ENCODE measurements around the gene NTNG1. TPM values are rescaled to one million over a fixed set of nuclear protein-coding genes. Genes with fewer than 3 reads are reported as not detected.

Gene NTNG1
- total and polyA plus RNA-seq, 2 of the 4 experiments (the other 2 are of a cell fraction): 1.2 to 2.3 TPM

GRCh38 chr1:107220036-107220435, 79.2 kb downstream of the NTNG1 start:
- no peak overlapping the region for H3K23ac ChIP-seq (ENCODE audit: low read depth, low read length)
- H3K9ac ChIP-seq (ENCODE audit: low read depth, low read length): no peak overlapping the region
- no peak for DNase-seq
- BruUV-seq (replicated peaks): no TSS peak
- ChIA-PET POLR2A (ENCODE audit: unreplicated experiment) (no interaction called here), CTCF (no interaction called here)
- intact Hi-C loops (cut with micrococcal nuclease) (no loop called here), dilution Hi-C loops (cut with HindIII; ENCODE audit: low sequenced_read_pairs, unreplicated experiment) (no loop called here), in situ Hi-C loops (cut with MboI; ENCODE audit: low sequenced_read_pairs) (no loop called here)
- H3K14ac ChIP-seq (replicated peaks; ENCODE audit: low read depth, low read length): no peak overlapping the region
- H3K4me3 ChIP-seq (ENCODE audit: insufficient read depth, low read depth, low read length): no peak overlapping the region
- no peak overlapping the region for H4K91ac ChIP-seq (ENCODE audit: insufficient read depth, low read depth, low read length)
- H3K4me2 ChIP-seq (ENCODE audit: low read depth, low read length): no peak overlapping the region
- no peak for TF ChIP-seq FOS (IDR thresholded peaks at IDR 0.05; ENCODE audit: low read depth, low read length)
- no peak for TF ChIP-seq MAZ (IDR thresholded peaks at IDR 0.05; ENCODE audit: borderline replicate concordance, low read depth, low read length)
- TF ChIP-seq MAFK (IDR thresholded peaks at IDR 0.05; ENCODE audit: low read depth, low read length): no peak
- no peak for TF ChIP-seq RAD21 (IDR thresholded peaks at IDR 0.05; ENCODE audit: low read length)
- no peak for TF ChIP-seq CEBPB (IDR thresholded peaks at IDR 0.05; ENCODE audit: low read depth, low read length)
- no peak for TF ChIP-seq CHD1 (IDR thresholded peaks at IDR 0.05; ENCODE audit: low read depth, low read length)
- no peak for TF ChIP-seq NFE2L2 (IDR thresholded peaks at IDR 0.05; ENCODE audit: low read depth, low read length)
- TF ChIP-seq SMC3 (IDR thresholded peaks at IDR 0.05; ENCODE audit: low read depth, low read length): no peak
- TF ChIP-seq, protein P1, sequence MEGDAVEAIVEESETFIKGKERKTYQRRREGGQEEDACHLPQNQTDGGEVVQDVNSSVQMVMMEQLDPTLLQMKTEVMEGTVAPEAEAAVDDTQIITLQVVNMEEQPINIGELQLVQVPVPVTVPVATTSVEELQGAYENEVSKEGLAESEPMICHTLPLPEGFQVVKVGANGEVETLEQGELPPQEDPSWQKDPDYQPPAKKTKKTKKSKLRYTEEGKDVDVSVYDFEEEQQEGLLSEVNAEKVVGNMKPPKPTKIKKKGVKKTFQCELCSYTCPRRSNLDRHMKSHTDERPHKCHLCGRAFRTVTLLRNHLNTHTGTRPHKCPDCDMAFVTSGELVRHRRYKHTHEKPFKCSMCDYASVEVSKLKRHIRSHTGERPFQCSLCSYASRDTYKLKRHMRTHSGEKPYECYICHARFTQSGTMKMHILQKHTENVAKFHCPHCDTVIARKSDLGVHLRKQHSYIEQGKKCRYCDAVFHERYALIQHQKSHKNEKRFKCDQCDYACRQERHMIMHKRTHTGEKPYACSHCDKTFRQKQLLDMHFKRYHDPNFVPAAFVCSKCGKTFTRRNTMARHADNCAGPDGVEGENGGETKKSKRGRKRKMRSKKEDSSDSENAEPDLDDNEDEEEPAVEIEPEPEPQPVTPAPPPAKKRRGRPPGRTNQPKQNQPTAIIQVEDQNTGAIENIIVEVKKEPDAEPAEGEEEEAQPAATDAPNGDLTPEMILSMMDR (conservative IDR thresholded peaks at IDR 0.05; ENCODE audit: low read depth, low read length): no peak
- TF ChIP-seq MXI1 (IDR thresholded peaks at IDR 0.05; ENCODE audit: borderline replicate concordance, low read depth, low read length): no peak
- TF ChIP-seq, protein P2, sequence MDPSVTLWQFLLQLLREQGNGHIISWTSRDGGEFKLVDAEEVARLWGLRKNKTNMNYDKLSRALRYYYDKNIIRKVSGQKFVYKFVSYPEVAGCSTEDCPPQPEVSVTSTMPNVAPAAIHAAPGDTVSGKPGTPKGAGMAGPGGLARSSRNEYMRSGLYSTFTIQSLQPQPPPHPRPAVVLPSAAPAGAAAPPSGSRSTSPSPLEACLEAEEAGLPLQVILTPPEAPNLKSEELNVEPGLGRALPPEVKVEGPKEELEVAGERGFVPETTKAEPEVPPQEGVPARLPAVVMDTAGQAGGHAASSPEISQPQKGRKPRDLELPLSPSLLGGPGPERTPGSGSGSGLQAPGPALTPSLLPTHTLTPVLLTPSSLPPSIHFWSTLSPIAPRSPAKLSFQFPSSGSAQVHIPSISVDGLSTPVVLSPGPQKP (IDR thresholded peaks at IDR 0.05; ENCODE audit: borderline replicate concordance, low read depth, low read length): no peak
- TF ChIP-seq POLR2A (IDR thresholded peaks at IDR 0.05; ENCODE audit: low read depth, low read length): no peak
- TF ChIP-seq, protein P3, sequence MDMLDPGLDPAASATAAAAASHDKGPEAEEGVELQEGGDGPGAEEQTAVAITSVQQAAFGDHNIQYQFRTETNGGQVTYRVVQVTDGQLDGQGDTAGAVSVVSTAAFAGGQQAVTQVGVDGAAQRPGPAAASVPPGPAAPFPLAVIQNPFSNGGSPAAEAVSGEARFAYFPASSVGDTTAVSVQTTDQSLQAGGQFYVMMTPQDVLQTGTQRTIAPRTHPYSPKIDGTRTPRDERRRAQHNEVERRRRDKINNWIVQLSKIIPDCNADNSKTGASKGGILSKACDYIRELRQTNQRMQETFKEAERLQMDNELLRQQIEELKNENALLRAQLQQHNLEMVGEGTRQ (IDR thresholded peaks at IDR 0.05; ENCODE audit: low read depth, low read length): no peak
- TF ChIP-seq RFX5 (IDR thresholded peaks at IDR 0.05; ENCODE audit: low read depth, low read length): no peak
- TF ChIP-seq BHLHE40 (IDR thresholded peaks at IDR 0.05; ENCODE audit: low read depth, low read length): no peak
- no peak for TF ChIP-seq RCOR1 (IDR thresholded peaks at IDR 0.05; ENCODE audit: insufficient replicate concordance, low read length)
- H3K27me3 ChIP-seq (ENCODE audit: control insufficient read depth, insufficient read depth, low read length): no peaks in the 10 kb centered on the region
- H2AFZ ChIP-seq (replicated peaks; ENCODE audit: low read length, poor library complexity): no peak overlapping the region
- no CpG with 5 or more reads among the region's 1 CpG for WGBS, 2 experiments (ENCODE audit: extremely low coverage in 2 of 2, insufficient read length in 1 of 2)
- H4K8ac ChIP-seq (ENCODE audit: low read depth in 2 of 2, low read length in 2 of 2): no peak overlapping the region
- no peak for ATAC-seq (ENCODE audit: low read depth)
- no peak overlapping the region for H3K56ac ChIP-seq (ENCODE audit: extremely low read depth, insufficient read depth, low read length)
- H2AK9ac ChIP-seq (replicated peaks; ENCODE audit: low read depth, low read length, poor library complexity): no peak overlapping the region
- H4K20me1 ChIP-seq (ENCODE audit: insufficient read depth, low read length): no peaks in the 10 kb centered on the region
- H2AK5ac ChIP-seq (ENCODE audit: low read depth, low read length): no peak overlapping the region
- H3K4ac ChIP-seq (ENCODE audit: low read depth, low read length): no peak overlapping the region
- H3K27ac ChIP-seq (ENCODE audit: insufficient read depth, low read length): no peak overlapping the region
- no peak overlapping the region for H2BK120ac ChIP-seq (ENCODE audit: low read depth, low read length)
- no peak overlapping the region for H2BK20ac ChIP-seq (ENCODE audit: low read depth, low read length)
- H2BK15ac ChIP-seq (ENCODE audit: low read depth, low read length): no peak overlapping the region
- H3K9me1 ChIP-seq (ENCODE audit: insufficient read depth, low read length): no peaks in the 10 kb centered on the region
- no peaks in the 10 kb centered on the region for H3K4me1 ChIP-seq (ENCODE audit: control insufficient read depth, insufficient read depth, low read length)
- no peaks in the 10 kb centered on the region for H3K79me1 ChIP-seq (ENCODE audit: low read depth in 1 of 2, low read length in 2 of 2)
- no peak overlapping the region for H4K5ac ChIP-seq (ENCODE audit: low read depth, low read length)
- no peaks in the 10 kb centered on the region for H3K9me3 ChIP-seq (ENCODE audit: control insufficient read depth, insufficient read depth, low read length)
- H3K36me3 ChIP-seq (ENCODE audit: control insufficient read depth, insufficient read depth, low read length): no peaks in the 10 kb centered on the region
- no peak overlapping the region for H2BK5ac ChIP-seq (ENCODE audit: low read depth, low read length, poor library complexity, severe bottlenecking)
- H3K18ac ChIP-seq (ENCODE audit: low read depth, low read length): no peak overlapping the region

All from IMR-90 (cell line).